HepG2 (cell line): ENCODE results near the gene RING1. TPM values are rescaled to one million over a fixed set of nuclear protein-coding genes. Genes with fewer than 3 reads are reported as not detected.

Source experiments
- AGO1 ChIP-seq: fragments of 200-400 bp; formaldehyde crosslinking; IDR thresholded peaks from 2 replicates; pipeline ENCODE4 v1.6.1; 2017; ENCODE audit warnings: mild to moderate bottlenecking, low read depth, low read length, moderate library complexity; ENCODE audit not compliant: poor library complexity, severe bottlenecking
- DNMT3B ChIP-seq: conservative IDR thresholded peaks from 2 replicates; pipeline ENCODE4 v1.6.1; 2016; ENCODE audit warnings: missing biosample characterization, control low read depth
- ELF4 ChIP-seq: sonication (generic); formaldehyde crosslinking; IDR thresholded peaks from 2 replicates; pipeline ENCODE4 v1.5.0; 2020; ENCODE audit warnings: missing genetic modification reagents, mild to moderate bottlenecking, moderate library complexity, borderline replicate concordance
- KLF12 ChIP-seq: sonication (generic); formaldehyde crosslinking; IDR thresholded peaks from 2 replicates; pipeline ENCODE4 v1.4.0; 2020; ENCODE audit warnings: missing genetic modification reagents, borderline replicate concordance
- PHF21A ChIP-seq: sonication (generic); formaldehyde crosslinking; IDR thresholded peaks from 2 replicates; pipeline ENCODE4 v1.5.0; 2020; ENCODE audit warnings: mild to moderate bottlenecking, missing genetic modification reagents
- PITX1 ChIP-seq: sonication (generic); formaldehyde crosslinking; IDR thresholded peaks from 2 replicates; pipeline ENCODE4 v1.5.1; 2020; ENCODE audit warnings: mild to moderate bottlenecking, missing genetic modification reagents
- SRY ChIP-seq: sonication (generic); formaldehyde crosslinking; IDR thresholded peaks from 2 replicates; pipeline ENCODE4 v1.8.0; 2022; ENCODE audit warnings: mild to moderate bottlenecking, missing genetic modification reagents
- ZBTB8A ChIP-seq: sonication (generic); formaldehyde crosslinking; IDR thresholded peaks from 2 replicates; pipeline ENCODE4 v1.4.0; 2020; ENCODE audit warnings: mild to moderate bottlenecking, low read depth, missing genetic modification reagents, borderline replicate concordance
- ZFY ChIP-seq: sonication (generic); formaldehyde crosslinking; IDR thresholded peaks from 2 replicates; pipeline ENCODE4 v1.4.0; 2020; ENCODE audit warnings: missing genetic modification reagents
- ZNF256 ChIP-seq: sonication (generic); formaldehyde crosslinking; conservative IDR thresholded peaks from 2 replicates; pipeline ENCODE4 v1.4.0; 2020; ENCODE audit warnings: missing genetic modification reagents
- ZNF335 ChIP-seq: sonication (generic); formaldehyde crosslinking; IDR thresholded peaks from 2 replicates; pipeline ENCODE4 v1.4.0; 2020; ENCODE audit warnings: missing genetic modification reagents
- ZNF549 ChIP-seq: sonication (generic); formaldehyde crosslinking; IDR thresholded peaks from 2 replicates; pipeline ENCODE4 v1.5.0; 2020; ENCODE audit warnings: missing genetic modification reagents
- ZNF775 ChIP-seq: sonication (generic); formaldehyde crosslinking; IDR thresholded peaks from 2 replicates; pipeline ENCODE4 v1.4.0; 2020; ENCODE audit warnings: missing genetic modification reagents, mild to moderate bottlenecking, moderate library complexity, borderline replicate concordance
- ZSCAN22 ChIP-seq: sonication (generic); formaldehyde crosslinking; IDR thresholded peaks from 2 replicates; pipeline ENCODE4 v1.4.0; 2020; ENCODE audit warnings: mild to moderate bottlenecking, missing genetic modification reagents
- polyA plus RNA-seq, 8 experiments: library from polyadenylated mRNA; depleted of rRNA in 3 of 8; stranded (reverse) in 7 of 8; unstranded in 1 of 8; fragments of >200 nt; fragmentation: Illumina TruSeq in 4 of 8; extraction: Trizol in 4 of 8; gene quantifications; 2 replicates each; pipeline versions ENCODE4 v1.2.1 to v1.2.3, GENCODE V29; 2011 to 2016; ENCODE audit warnings: low read depth in 4 of 8, missing spikeins in 1 of 8, mixed read lengths in 1 of 8; ENCODE audit not compliant: insufficient read depth in 1 of 8
- total RNA-seq, 5 experiments: library from RNA; depleted of rRNA; stranded (reverse); fragments of >200 nt; fragmentation: Illumina TruSeq; extraction: Trizol; gene quantifications; 2 replicates each; pipeline ENCODE4 v1.2.3, GENCODE V29; 2016; ENCODE audit warnings: low read depth in 1 of 5
- TF ChIP-seq, protein P1 (sequence below): sonication (generic); formaldehyde crosslinking; IDR thresholded peaks from 2 replicates; pipeline ENCODE4 v1.4.0; 2020; ENCODE audit warnings: missing genetic modification reagents, mild to moderate bottlenecking, borderline replicate concordance
- TF ChIP-seq, protein P2 (sequence below): sonication (generic); formaldehyde crosslinking; IDR thresholded peaks from 2 replicates; pipeline ENCODE4 v1.5.1; 2020; ENCODE audit warnings: missing genetic modification reagents, mild to moderate bottlenecking, borderline replicate concordance
- TF ChIP-seq, protein P3 (sequence below): sonication (generic); formaldehyde crosslinking; IDR thresholded peaks from 2 replicates; pipeline ENCODE4 v1.8.1; 2023; ENCODE audit warnings: mild to moderate bottlenecking, missing genetic modification reagents, borderline replicate concordance
- TF ChIP-seq, protein P4 (sequence below): sonication (generic); formaldehyde crosslinking; IDR thresholded peaks from 2 replicates; pipeline ENCODE4 v1.4.0; 2020; ENCODE audit warnings: missing genetic modification reagents
- TF ChIP-seq, protein P5 (sequence below): IDR thresholded peaks from 2 replicates; pipeline ENCODE4 v1.6.1; 2012; ENCODE audit warnings: inconsistent platforms
- TF ChIP-seq, protein P6 (sequence below): sonication (generic); formaldehyde crosslinking; conservative IDR thresholded peaks from 2 replicates; pipeline ENCODE4 v1.5.0; 2020; ENCODE audit warnings: missing genetic modification reagents

Gene RING1
- total and polyA plus RNA-seq, 2 of the 13 experiments (the other 11 are each of a cell fraction or from before 2014, with no cell fraction given): 23.9 to 33.6 TPM

DNA sequence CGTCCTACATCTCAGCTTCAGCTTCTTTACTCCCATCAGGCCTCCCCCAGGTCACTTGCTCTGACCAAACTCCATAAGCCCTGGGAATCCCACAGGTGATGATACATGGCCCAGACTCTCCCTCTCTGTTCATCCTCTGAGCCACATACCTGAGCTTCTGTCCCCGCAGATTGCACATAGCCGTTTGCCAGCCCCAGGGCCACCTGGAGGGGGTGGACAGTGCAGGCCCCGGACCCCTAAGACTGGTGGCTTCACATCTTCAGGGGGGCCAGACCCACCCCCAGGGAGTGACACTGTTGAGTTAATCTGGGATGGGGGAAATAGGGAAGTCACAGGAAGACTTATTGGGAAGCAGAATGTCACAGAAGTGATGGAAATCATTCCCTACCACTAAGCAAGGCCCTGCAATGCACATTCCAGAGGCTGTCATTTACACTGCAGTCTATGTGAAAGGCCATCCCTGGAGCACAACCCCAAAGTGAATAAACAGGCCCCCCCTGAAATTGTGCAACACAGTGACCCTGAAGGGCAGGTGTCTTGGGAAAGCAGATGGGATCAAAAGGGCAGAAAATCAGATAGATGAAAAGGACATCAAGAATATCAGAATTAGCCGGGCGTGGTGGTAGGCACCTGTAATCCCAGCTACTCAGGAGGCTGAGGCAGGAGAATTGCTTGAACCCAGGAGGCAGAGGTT, 10.0 kb upstream of the RING1 start (continued):
- no peak for TF ChIP-seq AGO1
- TF ChIP-seq, protein P1, sequence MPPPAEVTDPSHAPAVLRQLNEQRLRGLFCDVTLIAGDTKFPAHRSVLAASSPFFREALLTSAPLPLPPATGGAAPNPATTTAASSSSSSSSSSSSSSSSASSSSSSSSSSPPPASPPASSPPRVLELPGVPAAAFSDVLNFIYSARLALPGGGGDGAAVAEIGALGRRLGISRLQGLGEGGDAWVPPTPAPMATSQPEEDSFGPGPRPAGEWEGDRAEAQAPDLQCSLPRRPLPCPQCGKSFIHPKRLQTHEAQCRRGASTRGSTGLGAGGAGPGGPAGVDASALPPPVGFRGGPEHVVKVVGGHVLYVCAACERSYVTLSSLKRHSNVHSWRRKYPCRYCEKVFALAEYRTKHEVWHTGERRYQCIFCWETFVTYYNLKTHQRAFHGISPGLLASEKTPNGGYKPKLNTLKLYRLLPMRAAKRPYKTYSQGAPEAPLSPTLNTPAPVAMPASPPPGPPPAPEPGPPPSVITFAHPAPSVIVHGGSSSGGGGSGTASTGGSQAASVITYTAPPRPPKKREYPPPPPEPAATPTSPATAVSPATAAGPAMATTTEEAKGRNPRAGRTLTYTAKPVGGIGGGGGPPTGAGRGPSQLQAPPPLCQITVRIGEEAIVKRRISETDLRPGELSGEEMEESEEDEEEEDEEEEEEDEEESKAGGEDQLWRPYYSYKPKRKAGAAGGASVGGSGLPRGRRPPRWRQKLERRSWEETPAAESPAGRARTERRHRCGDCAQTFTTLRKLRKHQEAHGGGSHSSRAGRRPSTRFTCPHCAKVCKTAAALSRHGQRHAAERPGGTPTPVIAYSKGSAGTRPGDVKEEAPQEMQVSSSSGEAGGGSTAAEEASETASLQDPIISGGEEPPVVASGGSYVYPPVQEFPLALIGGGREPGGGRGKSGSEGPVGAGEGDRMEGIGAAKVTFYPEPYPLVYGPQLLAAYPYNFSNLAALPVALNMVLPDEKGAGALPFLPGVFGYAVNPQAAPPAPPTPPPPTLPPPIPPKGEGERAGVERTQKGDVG: 0 out of 2 replicates have a peak, but pooled peaks have one; percentile 9
- TF ChIP-seq, protein P2, sequence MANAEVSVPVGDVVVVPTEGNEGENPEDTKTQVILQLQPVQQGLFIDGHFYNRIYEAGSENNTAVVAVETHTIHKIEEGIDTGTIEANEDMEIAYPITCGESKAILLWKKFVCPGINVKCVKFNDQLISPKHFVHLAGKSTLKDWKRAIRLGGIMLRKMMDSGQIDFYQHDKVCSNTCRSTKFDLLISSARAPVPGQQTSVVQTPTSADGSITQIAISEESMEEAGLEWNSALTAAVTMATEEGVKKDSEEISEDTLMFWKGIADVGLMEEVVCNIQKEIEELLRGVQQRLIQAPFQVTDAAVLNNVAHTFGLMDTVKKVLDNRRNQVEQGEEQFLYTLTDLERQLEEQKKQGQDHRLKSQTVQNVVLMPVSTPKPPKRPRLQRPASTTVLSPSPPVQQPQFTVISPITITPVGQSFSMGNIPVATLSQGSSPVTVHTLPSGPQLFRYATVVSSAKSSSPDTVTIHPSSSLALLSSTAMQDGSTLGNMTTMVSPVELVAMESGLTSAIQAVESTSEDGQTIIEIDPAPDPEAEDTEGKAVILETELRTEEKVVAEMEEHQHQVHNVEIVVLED (CRISPR knock-in tag): peak; percentile 43; the same call in 1 of the 2 replicates
- no peak for TF ChIP-seq ZSCAN22
- TF ChIP-seq ELF4 (CRISPR knock-in tag): no peak
- no peak for TF ChIP-seq SRY (CRISPR knock-in tag)
- TF ChIP-seq, protein P3, sequence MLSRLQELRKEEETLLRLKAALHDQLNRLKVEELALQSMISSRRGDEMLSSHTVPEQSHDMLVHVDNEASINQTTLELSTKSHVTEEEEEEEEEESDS: no peak
- peak; percentile 95 for TF ChIP-seq PHF21A
- peak; percentile 82; the same call in 1 of the 2 replicates for TF ChIP-seq ZNF335 (CRISPR knock-in tag)
- TF ChIP-seq KLF12 (CRISPR knock-in tag): no peak
- TF ChIP-seq ZNF549 (CRISPR knock-in tag): no peak
- TF ChIP-seq ZNF256 (CRISPR knock-in tag): 0 out of 2 replicates have a peak, but pooled peaks have one; percentile 26
- TF ChIP-seq ZBTB8A (CRISPR knock-in tag): no peak
- peak; percentile 81; the same call in 1 of the 2 replicates for TF ChIP-seq DNMT3B (CRISPR knock-in tag)
- TF ChIP-seq PITX1: peak; percentile 90
- TF ChIP-seq, protein P4, sequence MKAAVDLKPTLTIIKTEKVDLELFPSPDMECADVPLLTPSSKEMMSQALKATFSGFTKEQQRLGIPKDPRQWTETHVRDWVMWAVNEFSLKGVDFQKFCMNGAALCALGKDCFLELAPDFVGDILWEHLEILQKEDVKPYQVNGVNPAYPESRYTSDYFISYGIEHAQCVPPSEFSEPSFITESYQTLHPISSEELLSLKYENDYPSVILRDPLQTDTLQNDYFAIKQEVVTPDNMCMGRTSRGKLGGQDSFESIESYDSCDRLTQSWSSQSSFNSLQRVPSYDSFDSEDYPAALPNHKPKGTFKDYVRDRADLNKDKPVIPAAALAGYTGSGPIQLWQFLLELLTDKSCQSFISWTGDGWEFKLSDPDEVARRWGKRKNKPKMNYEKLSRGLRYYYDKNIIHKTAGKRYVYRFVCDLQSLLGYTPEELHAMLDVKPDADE: no peak
- TF ChIP-seq, protein P5, sequence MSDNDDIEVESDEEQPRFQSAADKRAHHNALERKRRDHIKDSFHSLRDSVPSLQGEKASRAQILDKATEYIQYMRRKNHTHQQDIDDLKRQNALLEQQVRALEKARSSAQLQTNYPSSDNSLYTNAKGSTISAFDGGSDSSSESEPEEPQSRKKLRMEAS: no peak
- TF ChIP-seq ZNF775: no peak
- peak; percentile 49 for TF ChIP-seq ZFY (CRISPR knock-in tag)
- TF ChIP-seq, protein P6, sequence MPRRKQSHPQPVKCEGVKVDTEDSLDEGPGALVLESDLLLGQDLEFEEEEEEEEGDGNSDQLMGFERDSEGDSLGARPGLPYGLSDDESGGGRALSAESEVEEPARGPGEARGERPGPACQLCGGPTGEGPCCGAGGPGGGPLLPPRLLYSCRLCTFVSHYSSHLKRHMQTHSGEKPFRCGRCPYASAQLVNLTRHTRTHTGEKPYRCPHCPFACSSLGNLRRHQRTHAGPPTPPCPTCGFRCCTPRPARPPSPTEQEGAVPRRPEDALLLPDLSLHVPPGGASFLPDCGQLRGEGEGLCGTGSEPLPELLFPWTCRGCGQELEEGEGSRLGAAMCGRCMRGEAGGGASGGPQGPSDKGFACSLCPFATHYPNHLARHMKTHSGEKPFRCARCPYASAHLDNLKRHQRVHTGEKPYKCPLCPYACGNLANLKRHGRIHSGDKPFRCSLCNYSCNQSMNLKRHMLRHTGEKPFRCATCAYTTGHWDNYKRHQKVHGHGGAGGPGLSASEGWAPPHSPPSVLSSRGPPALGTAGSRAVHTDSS (CRISPR knock-in tag): no peak
